ENCODE results near the gene MAD2L1BP.

- no peak for TF ChIP-seq CTCF (IDR thresholded peaks at IDR 0.05)
- TF ChIP-seq POLR2A (IDR thresholded peaks at IDR 0.05), result no peak
Measured at GRCh38 chr6:43604174-43604573, 31.5 kb upstream of the MAD2L1BP start.
